Thoracic aorta (tissue), 2 donors: ENCODE results near the gene AFAP1L2. TPM values are rescaled to one million over a fixed set of nuclear protein-coding genes. Genes with fewer than 3 reads are reported as not detected.

ENCODE experiments used
- ATAC-seq: fragments of 150-250 bp; one replicate; pipeline ENCODE4 v1.8.0; 2017; ENCODE audit warnings: low read depth; ENCODE audit not compliant: insufficient number of reproducible peaks, low FRiP score
- DNase-seq: peaks from one replicate; pipeline ENCODE4 v3.0.0-alpha.2; 2020; ENCODE audit warnings: low spot score
- H3K27ac ChIP-seq, 2 donors: fragments of 200-600 bp; sonication (generic); 1 replicate in 1 of 2; 2 replicates in 1 of 2; pipeline ENCODE4 v1.5.1; 2016; ENCODE audit warnings: mild to moderate bottlenecking in 2 of 2, moderate library complexity in 2 of 2
- H3K27me3 ChIP-seq: fragments of 200-600 bp; sonication (generic); replicated peaks from 2 replicates; pipeline ENCODE4 v1.6.0; 2016; ENCODE audit warnings: mild to moderate bottlenecking; ENCODE audit not compliant: insufficient read depth
- H3K36me3 ChIP-seq: fragments of 200-600 bp; sonication (generic); one replicate; pipeline ENCODE4 v1.5.1; 2016
- H3K4me1 ChIP-seq, 2 donors: fragments of 200-600 bp; sonication (generic); 1 replicate in 1 of 2; 2 replicates in 1 of 2; pipeline versions ENCODE4 v1.5.1 to v1.6.0; 2016; ENCODE audit warnings: low read depth in 2 of 2, mild to moderate bottlenecking in 1 of 2; ENCODE audit not compliant: control insufficient read depth in 1 of 2
- H3K4me3 ChIP-seq: fragments of 200-600 bp; sonication (generic); 2 replicates; pipeline ENCODE4 v1.5.1; 2016; ENCODE audit warnings: mild to moderate bottlenecking
- H3K9me3 ChIP-seq: fragments of 200-600 bp; sonication (generic); 2 replicates; pipeline ENCODE4 v1.5.1; 2016
- CTCF ChIP-seq: fragments of 200-600 bp; sonication (generic); IDR thresholded peaks from one replicate; pipeline ENCODE4 v1.5.1; 2019; ENCODE audit warnings: antibody characterized with exemption
- total RNA-seq, 2 donors: library from RNA; depleted of rRNA; stranded (reverse); fragments of >200 nt; gene quantifications; one replicate each; pipeline versions ENCODE4 v1.1.0 to v1.2.3, GENCODE V29; 2016

The AFAP1L2 gene
- total RNA-seq, 2 donors from 2014 or later: 7.7 to 13.3 TPM

- Histone ChIP-seq H3K4me1 (no peaks in the 10 kb centered on the region), H3K27me3 (no peaks in the 10 kb centered on the region), H3K36me3 (no peaks in the 10 kb centered on the region), H3K9me3 (no peaks in the 10 kb centered on the region), H3K27ac (no peak overlapping the region), H3K4me3 (no peak overlapping the region)
- no peak for TF ChIP-seq CTCF
- ATAC-seq (no peak), DNase-seq (no peak)
These were observed 138.8 kb downstream of the AFAP1L2 start for GRCh38 chr10:114265392-114266053.

DNA sequence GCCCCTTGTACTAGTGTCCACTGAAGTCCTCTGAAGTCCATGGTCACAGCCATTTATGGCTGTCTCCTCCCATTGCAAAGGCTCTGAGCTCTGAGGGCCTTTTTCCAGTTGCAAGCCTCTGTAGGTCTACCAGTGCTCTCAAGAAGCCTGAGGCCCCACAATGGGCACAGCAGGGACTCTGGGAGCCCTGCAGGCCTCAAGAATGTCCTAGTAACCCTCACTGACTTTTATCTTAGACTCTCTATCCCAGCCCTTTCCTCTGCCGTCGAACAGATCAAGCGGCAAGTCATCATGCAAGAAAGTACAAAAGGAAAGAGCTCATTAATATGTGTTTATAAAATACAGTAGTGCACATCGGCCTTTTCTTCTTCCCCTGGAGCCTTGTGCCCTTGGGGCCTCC is 141.8 kb downstream of the AFAP1L2 start:
- no peak for TF ChIP-seq CTCF
- Histone ChIP-seq H3K27ac (no peak overlapping the region), H3K36me3 (no peaks in the 10 kb centered on the region), H3K4me3 (no peak overlapping the region), H3K4me1 (peaks cover 0 to 9% of the 10 kb centered on the region in 2 donors), H3K27me3 (no peaks in the 10 kb centered on the region), H3K9me3 (no peaks in the 10 kb centered on the region)
- DNase-seq (no peak), ATAC-seq (no peak)

DNA sequence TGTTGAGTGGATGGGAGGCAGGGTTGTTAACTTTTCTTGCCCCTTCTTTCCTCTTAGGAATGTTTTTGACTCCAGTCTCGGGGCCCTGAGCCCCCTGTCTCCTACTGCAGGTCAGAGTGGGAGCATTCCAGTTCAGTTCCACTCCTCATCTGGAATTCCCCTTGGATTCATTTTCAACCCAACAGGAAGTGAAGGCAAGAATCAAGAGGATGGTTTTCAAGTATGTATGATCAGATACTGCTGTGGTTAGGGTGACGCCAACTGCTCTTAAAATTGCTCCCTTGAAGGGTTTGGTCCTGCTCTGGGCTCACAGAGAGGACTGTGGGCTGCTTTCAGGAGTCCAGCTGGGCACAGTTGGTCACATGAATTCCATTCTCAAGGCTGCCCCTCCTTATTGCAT is 143.2 kb downstream of the AFAP1L2 start:
- Histone ChIP-seq H3K4me3 (no peak overlapping the region), H3K4me1 (peaks cover 0 to 9% of the 10 kb centered on the region in 2 donors), H3K27ac (no peak overlapping the region), H3K36me3 (no peaks in the 10 kb centered on the region), H3K9me3 (no peaks in the 10 kb centered on the region), H3K27me3 (no peaks in the 10 kb centered on the region)
- no peak for TF ChIP-seq CTCF
- no peak for DNase-seq
- no peak for ATAC-seq

GRCh38 chr10:114260366-114260765 is 143.9 kb downstream of the AFAP1L2 start:
- H3K27ac ChIP-seq: no peak overlapping the region
- H3K27me3 ChIP-seq: no peaks in the 10 kb centered on the region
- ATAC-seq: no peak
- no peaks in the 10 kb centered on the region for H3K36me3 ChIP-seq
- TF ChIP-seq CTCF: no peak
- H3K4me3 ChIP-seq: no peak overlapping the region
- no peaks in the 10 kb centered on the region for H3K9me3 ChIP-seq
- no peak for DNase-seq
- peaks cover 0 to 9% of the 10 kb centered on the region in 2 donors for H3K4me1 ChIP-seq

DNA sequence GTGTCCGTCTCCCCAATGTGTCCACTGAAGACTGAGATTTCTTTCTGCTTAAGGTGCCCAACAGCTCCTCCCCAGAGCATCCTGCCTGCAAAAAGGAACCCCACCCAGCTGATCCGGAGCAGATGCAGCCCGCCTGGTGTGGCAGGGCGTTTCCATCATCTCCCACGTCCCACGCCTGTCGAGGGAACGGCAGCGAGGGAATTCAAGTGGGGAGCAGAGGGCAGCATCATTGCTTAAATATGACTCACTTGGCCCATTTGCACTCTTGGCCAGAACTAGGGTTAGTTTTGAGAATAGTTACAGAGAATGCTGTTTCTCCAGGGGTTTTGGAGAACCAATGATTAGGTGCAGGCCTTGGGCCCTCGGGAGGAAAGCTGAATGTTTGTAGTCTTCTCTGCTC is 144.5 kb downstream of the AFAP1L2 start:
- DNase-seq (no peak), ATAC-seq (no peak)
- no peaks in the 10 kb centered on the region for H3K36me3 ChIP-seq
- no peak overlapping the region for H3K4me3 ChIP-seq
- H3K27me3 ChIP-seq: no peaks in the 10 kb centered on the region
- no peak for TF ChIP-seq CTCF
- no peaks in the 10 kb centered on the region for H3K9me3 ChIP-seq
- no peak overlapping the region for H3K27ac ChIP-seq
- H3K4me1 ChIP-seq: peaks cover 0 to 9% of the 10 kb centered on the region in 2 donors
